ENCODE data around the gene FAM216B. TPM values are rescaled to one million over a fixed set of nuclear protein-coding genes. Genes with fewer than 3 reads are reported as not detected.

Gene FAM216B
- total and polyA plus RNA-seq, 2 of the 8 experiments (the other 6 are each of a cell fraction or from before 2014, with no cell fraction given), result not detected

GRCh38 chr13:42834946-42835345 lies 53.6 kb downstream of the FAM216B start:
- no peaks in the 10 kb centered on the region for H3K4me1 ChIP-seq (replicated peaks in 1 of 4; ENCODE audit: control insufficient read depth in 3 of 4, insufficient read depth in 4 of 4, low read length in 3 of 4)
- H3K18ac ChIP-seq (ENCODE audit: extremely low read depth, low read length), result no peak overlapping the region
- H2BK120ac ChIP-seq (replicated peaks; ENCODE audit: low read depth, low read length), result no peak overlapping the region
- TF ChIP-seq CBX8 (IDR thresholded peaks at IDR 0.05; ENCODE audit: borderline replicate concordance, low read depth, low read length), result no peak
- no peaks in the 10 kb centered on the region for H3K23me2 ChIP-seq (ENCODE audit: low read depth, low read length)
- no peak overlapping the region for H2BK15ac ChIP-seq (ENCODE audit: low read length)
- H4K5ac ChIP-seq (ENCODE audit: insufficient read length, low read depth, low read length), result no peak overlapping the region
- H3K14ac ChIP-seq (ENCODE audit: insufficient read length), result no peak overlapping the region
- no peak overlapping the region for H2BK20ac ChIP-seq (ENCODE audit: low read length)
- no peak overlapping the region for H3K4ac ChIP-seq (replicated peaks; ENCODE audit: insufficient read length, low read depth, low read length)
- H3K79me2 ChIP-seq (ENCODE audit: control insufficient read depth in 1 of 2, insufficient read depth in 2 of 2, low read length in 2 of 2), result no peaks in the 10 kb centered on the region
- H3K4me2 ChIP-seq (ENCODE audit: insufficient read depth in 1 of 2, low read depth in 2 of 2, low read length in 2 of 2), result no peak overlapping the region
- no peak overlapping the region for H4K8ac ChIP-seq (ENCODE audit: extremely low read depth, insufficient read depth, low read length)
- 88% methylated on average over 3 of the region's 3 CpGs; no CpG with 5 or more reads in 1 of the 2 experiments for WGBS, 2 experiments (ENCODE audit: extremely low coverage in 1 of 2, insufficient coverage in 1 of 2, insufficient read length in 1 of 2, insufficient replicate concordance in 2 of 2, low coverage in 1 of 2, low lambda C conversion rate in 2 of 2, missing lambda C conversion rate in 1 of 2)
- no peak overlapping the region for H2AFZ ChIP-seq (ENCODE audit: low read length)
- H3K79me1 ChIP-seq (ENCODE audit: low read depth, low read length), result no peaks in the 10 kb centered on the region
- H2BK5ac ChIP-seq (ENCODE audit: low read depth, low read length), result no peak overlapping the region
- DNase-seq (ENCODE audit: low read depth in 1 of 2, low spot score in 2 of 2), result no peak
- H2BK12ac ChIP-seq (ENCODE audit: low read depth, low read length), result no peak overlapping the region
- H3K27ac ChIP-seq (ENCODE audit: low read depth, low read length), result no peak overlapping the region
- CTCF ChIA-PET (ENCODE audit: partially characterized antibody), result interaction anchor here (1.4 to 1.7 kb wide), 2 partner anchors 14 to 18 kb away, joined by 3 to 4 read pairs; no protein-coding TSS in a partner anchor
- no peak overlapping the region for H3K23ac ChIP-seq (ENCODE audit: insufficient read length)
- no peak overlapping the region for H3K4me3 ChIP-seq (ENCODE audit: extremely low read depth in 1 of 4, insufficient read depth in 2 of 4, low read depth in 3 of 4, low read length in 4 of 4)
- no peak for FAIRE-seq
- no peaks in the 10 kb centered on the region for H4K20me1 ChIP-seq (replicated peaks in 1 of 2; ENCODE audit: control insufficient read depth in 1 of 2, insufficient read depth in 2 of 2, low read length in 2 of 2)
- POLR2A ChIA-PET (ENCODE audit: partially characterized antibody), result interaction anchor here (1.3 to 1.8 kb wide), 3 partner anchors 10 to 25 kb away, joined by 6 to 8 read pairs (median 7); no protein-coding TSS in a partner anchor
- H4K91ac ChIP-seq (replicated peaks; ENCODE audit: insufficient read length, low read length), result no peak overlapping the region
- H2AK5ac ChIP-seq (ENCODE audit: low read depth, low read length), result no peak overlapping the region
- H3K56ac ChIP-seq (replicated peaks; ENCODE audit: insufficient read length, low read depth, low read length), result no peak overlapping the region
- H3K9ac ChIP-seq (replicated peaks in 1 of 4; ENCODE audit: extremely low read depth in 1 of 4, low read depth in 3 of 4, low read length in 3 of 4), result no peak overlapping the region
- peaks cover 0 to 2% (median 0%) of the 10 kb centered on the region in 4 experiments; a peak in 1 of 7 replicates for H3K27me3 ChIP-seq (replicated peaks in 1 of 4; ENCODE audit: control insufficient read depth in 3 of 4, extremely low read depth in 1 of 4, insufficient read depth in 3 of 4, low read length in 3 of 4)
- H3K36me3 ChIP-seq (ENCODE audit: control insufficient read depth in 2 of 4, insufficient read depth in 4 of 4, low read length in 3 of 4), result no peaks in the 10 kb centered on the region
- H3K9me3 ChIP-seq (ENCODE audit: insufficient read depth in 2 of 2, low read depth in 1 of 2, low read length in 1 of 2), result no peaks in the 10 kb centered on the region
